Activated naive CD4-positive, alpha-beta T cell treated with anti-CD3 and anti-CD28 coated beads, Interleukin-2, amount 50 U/mL, for 24 hours (primary cell): ENCODE results near the gene PLK3.
A peak's percentile ranks its signal among the peaks of the same experiment; 100 is the strongest.
"Not testable (repeated sequence)": the region's sequence is repeated elsewhere in the genome, so short reads cannot be mapped to it uniquely, and the experiment has no call there.

ENCODE experiments used
- H3K27ac Mint-ChIP-seq: one replicate; pipeline ENCODE4 v1.8.0; 2021; ENCODE audit warnings: mild to moderate bottlenecking, mixed read lengths
- H3K27me3 Mint-ChIP-seq: one replicate; pipeline ENCODE4 v1.8.0; 2021; ENCODE audit warnings: mixed read lengths
- H3K36me3 Mint-ChIP-seq: one replicate; pipeline ENCODE4 v1.8.0; 2021; ENCODE audit warnings: mixed read lengths
- H3K4me1 Mint-ChIP-seq: one replicate; pipeline ENCODE4 v1.8.0; 2021; ENCODE audit warnings: mixed read lengths
- H3K4me3 Mint-ChIP-seq: one replicate; pipeline ENCODE4 v1.8.0; 2021; ENCODE audit warnings: mild to moderate bottlenecking, mixed read lengths
- H3K9me3 Mint-ChIP-seq: one replicate; pipeline ENCODE4 v1.8.0; 2021; ENCODE audit warnings: mixed read lengths

The PLK3 gene

DNA sequence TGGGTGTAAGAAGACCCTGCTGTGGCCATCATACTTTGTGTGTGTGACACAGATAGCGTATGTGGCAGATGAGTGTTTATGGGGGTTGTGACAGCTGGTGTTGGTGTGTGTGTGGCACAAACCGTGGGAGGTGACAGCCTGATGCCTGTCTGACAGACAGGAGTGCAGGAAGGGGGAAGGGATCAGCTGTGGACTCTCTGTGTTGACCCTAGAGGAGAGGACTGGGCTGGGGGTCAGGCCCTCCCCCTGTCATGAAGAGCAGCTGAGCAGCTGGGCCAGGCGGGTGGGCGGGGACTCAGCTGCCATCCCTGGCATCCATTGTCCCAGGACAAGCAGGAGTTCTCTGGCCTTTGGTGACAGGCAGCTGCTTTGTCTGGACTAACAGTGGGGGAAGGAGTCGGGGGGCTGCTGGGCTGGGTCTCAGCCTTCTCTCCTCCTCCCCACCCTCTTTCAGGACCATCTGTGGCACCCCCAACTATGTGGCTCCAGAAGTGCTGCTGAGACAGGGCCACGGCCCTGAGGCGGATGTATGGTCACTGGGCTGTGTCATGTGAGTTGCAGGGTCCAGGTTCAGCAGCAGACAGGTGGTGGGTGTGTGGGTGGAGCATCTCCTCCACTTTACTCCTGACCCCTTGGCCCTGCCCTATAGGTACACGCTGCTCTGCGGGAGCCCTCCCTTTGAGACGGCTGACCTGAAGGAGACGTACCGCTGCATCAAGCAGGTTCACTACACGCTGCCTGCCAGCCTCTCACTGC, 2.3 kb downstream of the PLK3 start:
- Mint-ChIP-seq H3K27me3 (no peaks in the 10 kb centered on the region), H3K9me3 (no peaks in the 10 kb centered on the region), H3K4me1 (peaks cover 46% of the 10 kb centered on the region), H3K36me3 (peaks cover 28% of the 10 kb centered on the region), H3K27ac (peak overlapping the region; percentile 94), H3K4me3 (peak overlapping the region; percentile 98)

DNA sequence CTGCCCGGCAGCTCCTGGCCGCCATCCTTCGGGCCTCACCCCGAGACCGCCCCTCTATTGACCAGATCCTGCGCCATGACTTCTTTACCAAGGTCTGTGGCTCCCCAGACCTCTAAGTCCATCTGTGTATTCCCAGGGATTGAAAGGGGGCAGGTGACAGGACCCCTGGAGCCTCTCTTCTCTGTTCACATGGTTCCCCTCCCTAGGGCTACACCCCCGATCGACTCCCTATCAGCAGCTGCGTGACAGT, 2.8 kb downstream of the PLK3 start:
- Mint-ChIP-seq H3K4me1 (peaks cover 51% of the 10 kb centered on the region), H3K9me3 (no peaks in the 10 kb centered on the region), H3K27ac (peak overlapping the region; percentile 90), H3K4me3 (peak overlapping the region; percentile 98), H3K27me3 (no peaks in the 10 kb centered on the region), H3K36me3 (peaks cover 28% of the 10 kb centered on the region)

DNA sequence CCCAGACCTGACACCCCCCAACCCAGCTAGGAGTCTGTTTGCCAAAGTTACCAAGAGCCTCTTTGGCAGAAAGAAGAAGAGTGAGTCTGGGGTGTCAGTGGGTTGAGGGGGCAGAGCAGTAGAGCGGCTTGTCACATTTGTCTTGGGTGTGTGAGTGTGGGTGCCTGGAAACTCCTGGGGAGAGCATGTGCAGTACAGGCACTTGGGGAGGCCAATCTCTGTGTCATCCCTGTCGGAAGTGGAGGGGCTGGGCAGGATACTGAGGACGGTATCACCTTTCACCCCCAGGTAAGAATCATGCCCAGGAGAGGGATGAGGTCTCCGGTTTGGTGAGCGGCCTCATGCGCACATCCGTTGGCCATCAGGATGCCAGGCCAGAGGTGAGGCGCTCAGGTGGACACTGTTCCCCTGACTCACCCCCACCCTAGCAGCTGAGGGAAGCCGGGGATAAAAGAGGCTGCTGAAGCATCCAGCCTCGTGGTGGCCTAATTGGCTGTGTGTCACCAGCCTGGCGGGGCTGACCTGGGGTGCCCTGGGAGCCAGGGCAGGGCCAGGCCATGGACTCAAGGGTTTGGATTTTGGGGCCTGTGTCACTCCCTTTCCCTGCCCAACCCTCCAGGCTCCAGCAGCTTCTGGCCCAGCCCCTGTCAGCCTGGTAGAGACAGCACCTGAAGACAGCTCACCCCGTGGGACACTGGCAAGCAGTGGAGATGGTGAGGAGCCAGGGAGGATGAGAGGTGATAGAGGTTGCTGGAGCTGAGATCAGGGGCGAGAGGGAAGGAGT, 3.3 kb downstream of the PLK3 start:
- peaks cover 55% of the 10 kb centered on the region for H3K4me1 Mint-ChIP-seq
- H3K27me3 Mint-ChIP-seq = no peaks in the 10 kb centered on the region
- peaks cover 29% of the 10 kb centered on the region for H3K36me3 Mint-ChIP-seq
- peak overlapping the region; percentile 98 for H3K4me3 Mint-ChIP-seq
- peak overlapping the region; percentile 90 for H3K27ac Mint-ChIP-seq
- H3K9me3 Mint-ChIP-seq = no peaks in the 10 kb centered on the region

DNA sequence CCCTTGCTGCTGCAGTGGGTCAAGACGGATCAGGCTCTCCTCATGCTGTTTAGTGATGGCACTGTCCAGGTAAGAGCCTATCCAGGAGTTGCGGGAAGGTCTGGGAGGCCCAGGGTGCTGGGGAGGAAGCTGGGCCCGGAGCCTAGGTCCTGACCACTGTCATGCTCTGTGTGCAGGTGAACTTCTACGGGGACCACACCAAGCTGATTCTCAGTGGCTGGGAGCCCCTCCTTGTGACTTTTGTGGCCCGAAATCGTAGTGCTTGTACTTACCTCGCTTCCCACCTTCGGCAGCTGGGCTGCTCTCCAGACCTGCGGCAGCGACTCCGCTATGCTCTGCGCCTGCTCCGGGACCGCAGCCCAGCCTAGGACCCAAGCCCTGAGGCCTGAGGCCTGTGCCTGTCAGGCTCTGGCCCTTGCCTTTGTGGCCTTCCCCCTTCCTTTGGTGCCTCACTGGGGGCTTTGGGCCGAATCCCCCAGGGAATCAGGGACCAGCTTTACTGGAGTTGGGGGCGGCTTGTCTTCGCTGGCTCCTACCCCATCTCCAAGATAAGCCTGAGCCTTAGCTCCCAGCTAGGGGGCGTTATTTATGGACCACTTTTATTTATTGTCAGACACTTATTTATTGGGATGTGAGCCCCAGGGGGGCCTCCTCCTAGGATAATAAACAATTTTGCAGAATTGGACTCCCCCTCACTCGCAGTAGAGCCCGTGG, 5.3 kb downstream of the PLK3 start:
- Mint-ChIP-seq H3K9me3 (no peaks in the 10 kb centered on the region), H3K27me3 (no peaks in the 10 kb centered on the region), H3K36me3 (peaks cover 30% of the 10 kb centered on the region), H3K4me1 (peaks cover 63% of the 10 kb centered on the region), H3K27ac (peak overlapping the region; percentile 77), H3K4me3 (peak overlapping the region; percentile 98)

DNA sequence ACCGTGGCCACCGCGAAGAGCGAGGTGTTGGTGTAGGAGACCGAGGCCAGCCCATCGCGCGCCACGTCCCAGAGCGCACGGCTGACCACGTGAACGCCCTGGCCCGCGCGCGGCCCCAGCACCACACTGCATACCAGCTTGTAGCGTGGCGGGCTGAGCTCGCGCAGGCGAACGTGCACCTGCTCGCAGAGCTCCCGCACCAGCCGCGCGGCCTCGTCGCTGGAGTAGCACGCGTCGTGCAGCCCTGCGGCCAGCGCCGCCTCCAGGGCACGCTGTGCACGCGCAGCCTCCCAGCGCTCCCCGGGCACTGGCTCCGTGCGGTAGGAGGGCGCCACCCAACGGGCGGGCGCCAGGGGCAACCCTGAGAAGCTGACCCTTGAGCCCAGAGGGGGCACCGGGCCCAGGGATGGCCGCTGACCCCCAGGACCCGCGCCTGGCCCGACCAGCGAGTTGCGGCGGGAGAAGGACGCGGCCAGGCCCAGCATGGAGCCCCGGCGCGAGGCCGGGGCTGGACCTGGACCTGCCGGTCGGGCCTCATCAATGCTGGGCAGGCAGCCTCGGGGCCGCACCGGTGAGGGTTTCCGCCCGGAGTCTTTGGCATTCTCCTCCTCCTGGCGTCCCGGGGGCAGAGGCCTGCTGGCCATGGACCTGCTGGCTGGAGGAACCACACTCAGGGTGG, 6.0 kb downstream of the PLK3 start:
- Mint-ChIP-seq H3K36me3 (peaks cover 28% of the 10 kb centered on the region), H3K4me3 (peak overlapping the region; percentile 98), H3K27ac (no peak overlapping the region)

DNA sequence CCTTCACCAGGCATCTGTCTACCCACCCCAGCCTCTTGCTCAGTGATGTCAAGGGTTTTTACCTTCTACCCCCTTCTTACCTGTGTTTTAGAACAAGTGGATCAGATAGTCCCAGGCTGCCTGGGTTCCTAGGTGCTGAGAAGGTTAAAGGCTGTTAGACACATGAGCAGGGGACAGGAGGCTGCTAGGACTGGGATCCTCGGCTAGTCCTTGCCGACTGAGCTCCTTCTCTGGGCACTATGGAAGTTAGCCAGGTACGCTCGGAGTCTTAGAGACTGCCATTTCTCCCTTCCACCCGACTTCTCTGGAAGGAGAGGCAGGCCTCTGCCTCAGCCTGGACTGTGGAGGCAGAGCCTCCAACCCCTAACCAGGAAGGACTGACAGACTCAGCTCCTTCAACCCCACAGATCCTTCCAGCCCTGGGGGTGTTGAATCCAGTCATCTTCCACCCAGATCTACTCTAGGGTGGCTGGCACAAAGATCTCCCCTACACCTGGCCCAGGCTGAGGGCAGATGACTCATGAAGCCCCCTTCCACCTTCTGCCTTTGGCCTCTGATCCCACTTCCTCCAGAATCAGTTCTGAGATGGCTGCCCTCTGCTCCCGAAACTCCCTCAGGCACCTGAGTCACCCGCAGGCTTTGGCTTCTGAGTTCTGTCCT, 6.7 kb downstream of the PLK3 start, which contains the start of gene DYNLT4:
DYNLT4 (minus strand) TSS at position 648 of the 660 bp plus-strand sequence. CDS start 683 bp downstream, outside the sequence.
- peaks cover 30% of the 10 kb centered on the region for H3K36me3 Mint-ChIP-seq
- H3K9me3 Mint-ChIP-seq = no peaks in the 10 kb centered on the region
- H3K27ac Mint-ChIP-seq = peak within 1 kb of the TSS; percentile 95
- peak within 1 kb of the TSS; percentile 81 for H3K4me3 Mint-ChIP-seq
- no peaks in the 10 kb centered on the region for H3K27me3 Mint-ChIP-seq
- H3K4me1 Mint-ChIP-seq = peaks cover 76% of the 10 kb centered on the region

More for the DNA sequence above, 6.0 kb downstream of the PLK3 start:
- no peaks in the 10 kb centered on the region for H3K9me3 Mint-ChIP-seq
- H3K27me3 Mint-ChIP-seq = no peaks in the 10 kb centered on the region
- peaks cover 70% of the 10 kb centered on the region for H3K4me1 Mint-ChIP-seq

DNA sequence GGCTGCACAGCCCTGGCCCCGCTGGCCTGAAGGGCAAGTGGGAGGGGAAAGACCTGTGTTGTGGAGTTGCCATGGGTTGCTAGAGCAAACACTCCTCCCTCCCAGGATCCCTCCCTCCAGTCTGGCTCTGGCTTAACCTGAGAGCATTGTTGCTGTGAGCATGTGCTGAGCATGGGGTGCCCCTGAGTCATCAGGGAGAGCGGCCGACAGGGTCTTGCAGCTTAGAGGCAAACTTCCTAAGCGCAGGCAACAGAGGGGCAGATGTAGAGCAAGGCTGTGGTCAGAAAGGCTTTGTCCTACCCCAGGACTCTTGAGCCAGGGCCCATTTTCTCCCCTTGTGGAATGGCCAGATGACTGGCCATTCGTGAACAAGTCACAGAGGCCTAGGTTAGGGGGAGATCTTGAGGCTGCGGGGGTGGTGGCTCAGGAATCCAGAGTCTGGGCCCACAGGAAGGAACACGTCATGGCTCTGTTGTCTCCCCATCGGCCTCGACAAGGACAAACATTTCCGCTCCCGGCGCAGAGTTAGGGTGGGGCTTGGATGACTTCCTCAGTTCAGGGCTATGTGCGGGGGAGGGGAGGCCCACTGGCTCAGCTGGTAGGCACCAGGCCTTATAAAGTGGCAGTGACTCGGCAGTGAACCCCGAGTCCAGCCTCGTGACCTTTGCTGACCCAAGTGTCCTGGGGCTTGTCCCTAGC, 7.3 kb downstream of the PLK3 start:
- Mint-ChIP-seq H3K4me1 (peaks cover 77% of the 10 kb centered on the region), H3K27ac (peak overlapping the region; percentile 95), H3K36me3 (peaks cover 26% of the 10 kb centered on the region), H3K27me3 (no peaks in the 10 kb centered on the region), H3K9me3 (no peaks in the 10 kb centered on the region), H3K4me3 (peak overlapping the region; percentile 81)

DNA sequence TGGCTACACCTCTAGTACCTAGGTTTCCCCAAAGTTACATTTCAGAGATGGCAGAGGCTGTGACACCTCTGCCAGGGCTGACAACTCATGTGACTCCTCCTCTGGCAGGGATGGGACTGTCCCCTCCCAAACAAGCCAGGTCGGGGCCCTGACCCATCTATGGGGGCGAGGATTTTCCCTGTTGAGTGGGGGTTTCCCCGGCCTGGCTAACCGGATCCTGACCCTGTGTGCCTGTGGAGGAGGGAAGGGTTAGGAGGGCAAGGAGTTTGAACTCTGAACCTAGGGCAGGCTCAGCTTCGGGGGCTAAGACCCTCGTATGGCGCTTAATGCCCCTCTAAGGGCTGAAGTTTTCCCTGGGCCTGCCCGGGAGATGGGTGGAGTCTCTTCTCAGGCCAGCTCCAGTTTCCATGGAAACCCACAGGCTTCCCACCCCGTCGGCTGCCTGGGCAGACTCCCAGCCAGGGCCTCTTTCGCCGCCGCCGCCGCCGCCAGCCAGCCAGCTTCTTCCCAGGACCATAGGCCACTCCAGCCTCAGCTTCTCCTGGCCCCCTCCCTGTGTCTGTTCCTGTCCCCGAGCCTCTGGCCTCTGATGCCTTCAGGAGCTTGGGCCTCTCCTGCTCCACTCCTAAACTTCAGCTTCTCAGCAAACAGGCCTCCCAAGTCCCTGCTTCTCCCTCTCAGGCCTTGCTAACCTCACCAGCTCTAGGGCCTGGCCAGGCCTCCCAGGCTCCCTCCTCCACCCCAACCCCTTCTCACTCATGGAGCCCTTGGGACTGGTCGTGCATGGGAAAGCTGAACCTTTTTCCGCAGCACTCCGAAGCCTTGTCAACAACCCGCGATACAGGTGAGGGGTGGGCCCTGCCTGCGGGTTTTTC, 8.1 kb downstream of the PLK3 start, which contains the start of gene BTBD19:
BTBD19 (plus strand) TSS at position 461 of the 875 bp plus-strand sequence; CDS start at position 759, 298 bp downstream.
- peak within 1 kb of the TSS; percentile 81 for H3K4me3 Mint-ChIP-seq
- peak within 1 kb of the TSS; percentile 95 for H3K27ac Mint-ChIP-seq
- H3K4me1 Mint-ChIP-seq = peaks cover 70% of the 10 kb centered on the region
- no peaks in the 10 kb centered on the region for H3K9me3 Mint-ChIP-seq
- no peaks in the 10 kb centered on the region for H3K27me3 Mint-ChIP-seq
- H3K36me3 Mint-ChIP-seq = peaks cover 19% of the 10 kb centered on the region

DNA sequence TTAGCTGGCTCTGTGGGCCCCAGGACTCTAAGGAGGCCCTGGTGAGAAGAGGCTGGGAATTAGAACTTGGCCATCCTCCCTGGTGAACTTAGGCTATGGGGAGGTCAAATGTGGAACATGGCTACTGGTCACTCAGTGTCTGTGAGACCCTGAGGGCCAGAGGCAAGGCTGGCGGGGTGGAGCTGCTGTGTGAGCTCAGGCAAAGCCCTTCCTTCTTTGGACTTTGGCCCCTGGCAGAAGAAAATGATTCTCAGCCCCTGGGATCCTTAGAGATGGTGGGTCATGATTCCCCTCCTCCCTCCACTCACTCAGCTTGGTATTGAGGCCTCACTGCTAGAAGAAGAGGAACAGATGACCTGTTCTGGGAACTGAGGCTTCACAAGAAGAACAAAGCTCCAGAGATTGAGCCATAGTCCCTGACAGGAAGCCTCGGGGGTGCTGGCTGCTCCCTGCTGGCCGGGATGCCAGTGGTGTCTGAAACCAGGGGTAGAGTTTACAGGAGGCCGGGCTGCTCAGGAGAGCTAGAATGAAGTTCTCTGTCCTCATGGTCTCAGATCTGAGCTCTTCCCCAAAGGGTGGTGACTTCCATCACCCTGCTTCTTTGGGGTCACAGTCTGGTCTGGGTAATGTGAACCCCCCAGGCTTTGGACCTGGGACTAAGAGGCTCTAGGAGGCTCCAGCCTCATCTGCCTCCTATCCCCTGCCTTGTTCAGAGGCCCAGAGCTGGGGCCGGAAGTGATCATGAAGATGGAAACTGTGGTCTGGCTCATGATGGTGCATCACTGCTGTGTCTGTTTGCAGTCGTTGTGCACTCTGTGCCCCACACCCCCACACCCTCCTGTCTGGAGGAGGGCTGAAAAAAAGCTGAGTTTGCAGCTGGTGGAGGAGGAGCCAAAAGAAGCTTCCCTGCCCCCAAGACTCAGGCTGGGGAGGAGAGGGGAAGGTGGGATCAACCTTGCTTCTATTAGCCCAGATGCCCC, 9.1 kb downstream of the PLK3 start:
- H3K4me1 Mint-ChIP-seq = peaks cover 71% of the 10 kb centered on the region

DNA sequence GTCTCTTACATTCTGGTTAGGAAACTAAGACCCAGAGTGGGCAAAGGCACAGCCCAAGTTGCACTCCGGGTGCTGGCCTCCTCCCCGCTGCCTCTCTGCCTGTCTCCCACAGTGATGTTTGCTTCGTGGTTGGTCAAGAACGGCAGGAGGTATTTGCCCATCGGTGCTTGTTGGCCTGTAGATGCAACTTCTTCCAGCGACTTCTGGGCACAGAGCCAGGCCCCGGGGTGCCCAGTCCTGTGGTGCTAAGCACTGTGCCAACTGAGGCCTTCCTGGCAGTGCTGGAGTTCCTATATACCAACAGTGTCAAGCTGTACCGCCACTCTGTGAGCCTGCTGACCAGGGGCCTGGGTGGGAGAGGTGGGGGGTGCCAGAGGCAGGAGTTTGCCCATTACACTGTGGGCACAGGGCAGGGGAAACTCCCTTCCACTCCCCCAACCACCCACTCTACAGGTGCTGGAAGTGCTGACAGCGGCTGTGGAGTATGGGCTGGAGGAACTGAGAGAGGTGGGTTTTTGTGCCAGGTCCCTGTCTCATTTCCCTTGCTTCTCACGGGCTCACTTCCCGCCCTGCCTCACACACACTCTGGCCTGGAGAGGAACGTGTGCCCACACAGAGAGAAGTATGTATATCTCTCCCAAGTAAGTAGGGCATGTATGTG, 10.1 kb downstream of the PLK3 start:
- Mint-ChIP-seq H3K36me3 (peaks cover 25% of the 10 kb centered on the region), H3K4me3 (peak overlapping the region; percentile 81), H3K9me3 (no peaks in the 10 kb centered on the region), H3K4me1 (peaks cover 71% of the 10 kb centered on the region), H3K27me3 (no peaks in the 10 kb centered on the region), H3K27ac (peak overlapping the region; percentile 97)

More for the DNA sequence above, 9.1 kb downstream of the PLK3 start:
- Mint-ChIP-seq H3K36me3 (peaks cover 22% of the 10 kb centered on the region), H3K27me3 (no peaks in the 10 kb centered on the region), H3K4me3 (peak overlapping the region; percentile 81), H3K9me3 (no peaks in the 10 kb centered on the region), H3K27ac (peak overlapping the region; percentile 95)

DNA sequence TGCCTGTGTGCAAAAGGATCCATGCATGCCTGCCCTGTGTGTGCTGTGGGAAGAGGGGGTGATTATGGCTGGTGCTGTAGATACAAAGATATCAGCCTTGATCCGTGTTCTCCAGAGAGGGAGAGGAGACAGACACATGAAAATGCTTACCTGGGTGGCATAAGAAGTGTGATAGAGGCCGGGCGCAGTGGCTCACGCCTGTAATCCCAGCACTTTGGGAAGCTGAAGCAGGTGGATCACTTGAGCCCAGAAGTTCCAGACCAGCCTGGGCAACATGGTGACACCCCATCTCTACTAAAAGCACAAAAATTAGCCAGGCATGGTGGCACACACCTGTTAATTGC, 10.6 kb downstream of the PLK3 start:
- H3K27me3 Mint-ChIP-seq, H3K9me3 Mint-ChIP-seq: not testable (repeated sequence)
- Mint-ChIP-seq H3K4me1 (peaks cover 74% of the 10 kb centered on the region), H3K27ac (peak overlapping the region; percentile 97), H3K4me3 (peak overlapping the region; percentile 81), H3K36me3 (peaks cover 27% of the 10 kb centered on the region)

DNA sequence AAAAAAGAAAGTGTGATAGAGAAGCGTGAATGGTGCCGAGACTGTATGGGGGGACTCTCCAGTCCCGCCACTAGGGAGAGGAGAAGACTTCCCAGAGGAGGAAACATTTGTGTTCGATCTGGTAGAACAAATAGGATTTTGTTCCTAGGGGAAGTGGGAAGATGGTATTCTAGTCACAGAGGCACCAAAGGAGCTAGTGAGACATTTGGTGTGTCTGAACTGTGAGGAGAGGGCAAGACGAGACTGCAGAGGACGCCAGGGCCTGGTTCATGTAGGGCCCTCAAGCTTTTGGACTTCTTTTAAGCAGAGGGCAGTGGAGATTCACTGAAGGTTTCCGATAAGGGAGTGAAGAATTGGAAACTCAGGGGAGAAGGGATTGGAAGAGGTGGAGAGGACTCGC, 11.1 kb downstream of the PLK3 start:
- Mint-ChIP-seq H3K4me1 (peaks cover 74% of the 10 kb centered on the region), H3K36me3 (peaks cover 27% of the 10 kb centered on the region), H3K27ac (peak overlapping the region; percentile 97), H3K9me3 (no peaks in the 10 kb centered on the region), H3K4me3 (peak overlapping the region; percentile 81), H3K27me3 (no peaks in the 10 kb centered on the region)
